LNCaP clone FGC (cell line): Measurements from ENCODE around the gene KIF5A.

Experiments
- DNase-seq: peaks from one replicate; pipeline ENCODE4 v3.0.0-alpha.2; 2011; ENCODE audit warnings: low read depth
- H3K4me3 ChIP-seq: 2 replicates; pipeline ENCODE4 v1.5.1; 2011; ENCODE audit warnings: mild to moderate bottlenecking, low read depth, low read length, control low read depth
- TF ChIP-seq, protein P1 (sequence below): IDR thresholded peaks from 2 replicates; pipeline ENCODE4 v1.5.1; 2012; ENCODE audit warnings: mild to moderate bottlenecking; ENCODE audit not compliant: control insufficient read depth, insufficient read depth; ENCODE audit errors: extremely low read depth

KIF5A gene

DNA sequence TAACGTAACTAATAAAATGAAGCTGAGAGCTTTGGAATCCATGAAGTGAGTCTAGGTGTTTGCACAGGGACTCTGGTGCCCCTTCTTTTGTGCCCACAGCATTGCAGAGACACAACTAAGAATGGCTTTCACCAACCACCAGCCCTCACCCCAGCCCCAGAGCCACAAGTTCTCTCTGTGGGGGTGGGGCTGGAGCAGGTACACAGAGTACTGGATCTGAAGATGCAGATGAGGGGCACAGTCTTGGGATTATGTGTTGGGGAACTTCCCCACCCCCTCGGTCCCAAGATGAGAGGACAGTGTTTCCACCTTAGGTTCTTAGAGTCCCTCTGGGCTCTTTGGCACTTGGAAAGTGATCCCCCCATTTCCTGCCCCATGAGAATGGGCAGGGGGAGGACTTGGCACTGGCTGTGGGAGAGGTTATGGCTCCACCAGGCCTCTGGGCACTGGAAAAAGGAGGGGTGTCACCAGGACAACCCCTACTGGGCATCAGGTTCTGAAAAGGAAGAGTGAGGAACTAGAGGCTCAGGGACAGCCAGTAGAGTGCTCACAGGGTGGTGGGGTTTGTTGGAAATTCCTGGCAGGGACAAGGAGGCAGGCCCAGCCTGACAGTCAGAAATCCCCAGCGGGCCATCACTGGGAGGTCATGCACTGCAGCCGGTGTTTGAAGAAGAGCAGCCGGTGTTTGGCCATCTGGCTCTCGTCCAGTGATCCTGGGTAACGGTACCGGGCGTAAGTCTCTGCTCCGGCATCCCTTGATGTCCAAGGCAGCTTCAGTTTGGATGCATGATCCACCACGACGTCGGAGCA lies 76.5 kb downstream of the KIF5A start:
- TF ChIP-seq, protein P1, sequence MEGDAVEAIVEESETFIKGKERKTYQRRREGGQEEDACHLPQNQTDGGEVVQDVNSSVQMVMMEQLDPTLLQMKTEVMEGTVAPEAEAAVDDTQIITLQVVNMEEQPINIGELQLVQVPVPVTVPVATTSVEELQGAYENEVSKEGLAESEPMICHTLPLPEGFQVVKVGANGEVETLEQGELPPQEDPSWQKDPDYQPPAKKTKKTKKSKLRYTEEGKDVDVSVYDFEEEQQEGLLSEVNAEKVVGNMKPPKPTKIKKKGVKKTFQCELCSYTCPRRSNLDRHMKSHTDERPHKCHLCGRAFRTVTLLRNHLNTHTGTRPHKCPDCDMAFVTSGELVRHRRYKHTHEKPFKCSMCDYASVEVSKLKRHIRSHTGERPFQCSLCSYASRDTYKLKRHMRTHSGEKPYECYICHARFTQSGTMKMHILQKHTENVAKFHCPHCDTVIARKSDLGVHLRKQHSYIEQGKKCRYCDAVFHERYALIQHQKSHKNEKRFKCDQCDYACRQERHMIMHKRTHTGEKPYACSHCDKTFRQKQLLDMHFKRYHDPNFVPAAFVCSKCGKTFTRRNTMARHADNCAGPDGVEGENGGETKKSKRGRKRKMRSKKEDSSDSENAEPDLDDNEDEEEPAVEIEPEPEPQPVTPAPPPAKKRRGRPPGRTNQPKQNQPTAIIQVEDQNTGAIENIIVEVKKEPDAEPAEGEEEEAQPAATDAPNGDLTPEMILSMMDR = no peak
- no peak for DNase-seq
- H3K4me3 ChIP-seq = no peak overlapping the region

DNA sequence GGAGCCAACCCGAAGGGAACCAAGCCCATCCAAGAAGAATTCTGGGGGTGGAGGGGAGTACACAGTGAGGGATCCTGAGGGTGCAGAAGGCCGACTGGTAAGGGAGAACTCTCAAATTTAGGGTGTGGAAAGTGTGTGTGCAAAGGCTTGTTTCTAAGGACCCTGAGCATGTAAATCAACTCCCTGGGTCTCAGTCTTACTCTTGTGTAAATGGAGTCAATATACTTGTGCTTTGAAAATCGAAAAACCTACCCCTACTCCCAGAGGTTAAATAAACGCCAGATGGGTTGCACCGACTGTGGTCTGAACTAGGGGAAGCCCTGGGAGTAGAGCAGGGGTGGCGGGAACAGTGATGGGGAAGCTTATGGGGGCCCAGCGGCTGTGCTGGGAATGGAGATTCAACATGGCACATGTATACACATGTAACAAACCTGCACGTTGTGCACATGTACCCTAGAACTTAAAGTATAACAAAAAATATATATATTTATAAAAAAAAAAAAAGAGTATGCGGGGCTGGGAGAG lies 77.1 kb downstream of the KIF5A start:
- DNase-seq = no peak
- H3K4me3 ChIP-seq = no peak overlapping the region
- TF ChIP-seq, protein P1 = no peak

DNA sequence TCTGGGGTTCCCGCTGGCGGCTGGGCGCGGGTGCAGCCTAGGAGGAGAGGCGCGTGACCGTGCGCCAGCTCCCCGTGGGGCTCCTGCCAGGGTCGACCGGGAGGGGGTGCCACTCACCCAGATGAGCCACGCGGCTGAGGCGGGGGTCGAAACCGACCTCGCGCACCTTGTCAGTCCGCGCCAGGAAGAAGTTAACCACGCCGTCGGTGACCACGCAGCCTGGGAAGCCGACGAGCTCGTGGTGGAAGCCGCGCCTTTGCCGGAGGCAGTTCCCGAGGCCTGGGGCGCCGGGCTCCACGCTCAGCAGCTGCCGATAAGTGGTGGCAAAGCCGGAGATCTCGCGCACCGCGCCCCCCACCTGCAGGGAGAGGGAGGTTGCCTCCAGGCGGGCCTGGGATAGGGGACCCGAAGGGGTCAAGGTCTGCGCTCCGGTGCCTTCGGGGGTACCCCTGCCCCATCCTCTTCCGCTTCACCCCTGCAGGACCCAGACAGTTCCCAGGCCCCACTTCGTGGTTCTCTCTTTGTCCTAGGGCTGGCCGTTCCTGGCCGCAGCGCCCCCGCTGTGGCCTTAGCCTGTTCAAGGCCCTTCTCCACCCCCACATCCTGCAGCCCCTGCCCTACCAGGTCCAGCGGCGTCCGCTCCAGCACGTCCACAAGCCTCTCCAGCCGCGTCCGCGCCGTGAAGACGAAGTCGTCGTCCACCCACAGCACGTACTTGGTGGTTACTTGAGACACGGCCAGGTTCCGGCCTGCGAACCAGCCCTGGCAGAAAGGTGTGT lies 77.8 kb downstream of the KIF5A start:
- TF ChIP-seq, protein P1 = no peak
- DNase-seq = no peak
- H3K4me3 ChIP-seq = no peak overlapping the region

DNA sequence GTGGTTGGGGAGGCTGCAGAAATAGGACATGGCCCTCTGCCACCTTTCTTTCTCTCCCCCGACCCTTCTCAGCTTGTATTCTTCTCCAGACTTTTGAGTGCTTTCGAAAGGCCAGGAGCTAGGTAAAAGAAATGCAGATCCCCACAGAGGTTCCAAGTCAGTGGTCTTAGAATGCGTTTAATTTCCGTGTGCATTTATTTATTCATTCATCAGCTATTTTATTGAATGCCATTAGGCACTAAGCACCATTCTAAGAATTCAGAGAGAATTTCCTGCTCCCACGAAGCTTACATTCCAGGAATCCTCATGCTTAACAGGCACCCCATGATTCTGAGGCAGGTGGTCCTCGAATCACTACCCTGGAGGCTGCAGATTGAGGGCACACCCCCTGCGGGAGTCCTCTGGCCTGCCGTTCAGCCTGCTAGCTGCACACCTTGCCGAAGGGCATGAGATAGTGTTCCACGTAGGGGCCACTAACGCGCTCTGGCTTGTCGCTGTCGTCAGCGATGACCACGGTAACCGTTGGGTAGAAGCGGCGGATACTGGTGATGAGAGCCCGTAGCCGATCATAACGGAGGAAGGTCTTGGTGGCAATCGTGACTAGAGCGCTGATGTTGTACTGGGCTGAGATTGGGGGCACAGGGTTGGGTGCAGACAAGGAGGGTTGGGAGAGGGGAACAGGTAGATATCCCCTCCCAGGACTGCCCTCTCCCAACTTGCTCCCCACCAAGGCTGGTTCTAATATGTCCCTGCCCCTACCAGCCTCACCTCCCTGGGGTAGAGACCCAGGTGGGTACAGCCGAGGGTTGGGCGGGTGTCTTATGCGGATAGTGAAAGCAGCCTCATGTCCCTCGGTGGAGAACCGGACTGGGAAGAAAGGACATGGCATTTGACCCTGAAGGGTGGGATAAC lies 78.7 kb downstream of the KIF5A start:
- no peak overlapping the region for H3K4me3 ChIP-seq
- TF ChIP-seq, protein P1 = no peak
- DNase-seq = no peak

DNA sequence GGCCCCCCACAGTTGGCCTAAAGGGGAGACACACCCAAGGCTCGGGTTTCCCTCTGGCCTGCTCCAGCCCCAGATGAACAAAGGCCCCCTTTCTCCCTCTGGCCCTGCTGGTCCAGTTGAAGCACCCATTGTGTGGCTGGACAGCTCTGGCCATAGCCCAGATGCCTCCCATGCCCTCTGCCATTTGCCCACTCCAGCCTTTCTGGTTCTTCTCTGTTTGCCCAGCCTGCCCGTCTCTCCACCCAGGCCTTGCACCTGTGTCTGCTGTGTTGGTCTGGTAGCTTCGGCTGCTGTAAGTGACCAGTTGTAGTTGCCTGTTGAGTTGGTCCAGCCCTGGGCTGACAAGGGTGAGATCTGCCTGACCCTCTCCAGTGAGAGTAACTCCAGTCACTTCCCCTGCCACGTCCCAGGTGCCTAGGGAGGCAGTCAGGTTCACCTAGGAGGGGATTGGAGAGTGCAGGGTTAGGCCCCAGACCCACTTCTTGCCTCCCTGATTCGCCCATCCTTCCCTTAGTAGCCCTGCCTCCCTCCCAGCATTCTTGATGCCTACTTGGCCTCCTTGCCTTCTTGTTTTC lies 80.1 kb downstream of the KIF5A start:
- TF ChIP-seq, protein P1 = no peak
- no peak overlapping the region for H3K4me3 ChIP-seq
- DNase-seq = no peak

DNA sequence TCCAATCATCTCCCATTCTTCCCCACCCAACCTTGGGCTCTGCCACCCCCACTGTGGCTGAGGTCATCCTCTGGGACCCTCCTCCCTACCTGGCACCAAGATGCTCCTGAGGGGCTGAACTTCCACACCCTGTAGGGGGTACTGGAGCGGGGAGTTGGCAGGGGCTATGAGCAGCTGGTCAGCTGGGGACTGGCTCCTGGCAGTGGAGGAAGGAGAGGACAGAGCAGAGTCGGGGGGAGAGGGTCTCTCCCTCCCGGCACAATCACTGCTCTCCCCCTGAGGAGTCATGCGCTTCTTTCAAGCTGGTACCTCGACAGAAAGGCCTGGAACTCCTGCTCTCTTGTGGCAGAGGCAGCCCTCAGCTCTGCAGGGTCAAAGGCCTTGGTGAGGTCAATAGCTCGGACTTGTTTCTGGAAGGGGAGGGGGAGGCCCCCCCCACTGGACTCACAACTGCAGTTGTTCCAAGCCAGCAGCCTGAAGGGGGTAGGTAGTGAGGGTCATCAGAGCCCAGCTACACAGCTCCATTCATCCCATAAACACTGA lies 81.1 kb downstream of the KIF5A start:
- DNase-seq = no peak
- TF ChIP-seq, protein P1 = no peak
- H3K4me3 ChIP-seq = no peak overlapping the region
